Gastroesophageal sphincter (tissue), 4 donors: ENCODE results near the gene MET. TPM values are rescaled to one million over a fixed set of nuclear protein-coding genes. Genes with fewer than 3 reads are reported as not detected.
"Not testable (repeated sequence)": the region's sequence is repeated elsewhere in the genome, so short reads cannot be mapped to it uniquely, and the experiment has no call there.

Experiments used
- ATAC-seq: fragments of 150-250 bp; one replicate; pipeline ENCODE4 v1.9.1; 2016; ENCODE audit warnings: mild to moderate bottlenecking, moderate library complexity
- H3K27ac ChIP-seq, 4 donors: fragments of 200-600 bp; sonication (generic) in 3 of 4; 1 replicate in 3 of 4; 2 replicates in 1 of 4; pipeline ENCODE4 v1.5.1; 2016 to 2019
- H3K27me3 ChIP-seq: fragments of 200-600 bp; sonication (generic); one replicate; pipeline ENCODE4 v1.5.1; 2019
- H3K36me3 ChIP-seq, 2 donors: fragments of 200-600 bp; sonication (generic); one replicate each; pipeline ENCODE4 v1.5.1; 2019; ENCODE audit warnings: control low read depth in 1 of 2
- H3K4me1 ChIP-seq, 3 donors: fragments of 200-600 bp; sonication (generic); 1 replicate in 2 of 3; 2 replicates in 1 of 3; pipeline ENCODE4 v1.5.1; 2016 to 2019; ENCODE audit warnings: control low read depth in 2 of 3
- H3K4me3 ChIP-seq, 2 donors: fragments of 200-600 bp; sonication (generic); one replicate each; pipeline ENCODE4 v1.5.1; 2019; ENCODE audit warnings: mild to moderate bottlenecking in 1 of 2, moderate library complexity in 1 of 2
- H3K9me3 ChIP-seq, 3 donors: fragments of 200-600 bp; sonication (generic); one replicate each; pipeline ENCODE4 v1.5.1; 2017 to 2019; ENCODE audit warnings: control low read depth in 2 of 3
- EP300 ChIP-seq: sonication (generic); formaldehyde crosslinking; IDR thresholded peaks from one replicate; pipeline ENCODE4 v1.6.1; 2017; ENCODE audit warnings: antibody characterized with exemption, mild to moderate bottlenecking
- POLR2A ChIP-seq, 2 donors: fragments of 450-650 bp; IDR thresholded peaks; one replicate each; pipeline ENCODE4 v1.6.1; 2017; ENCODE audit warnings: antibody characterized with exemption in 2 of 2, mild to moderate bottlenecking in 2 of 2, moderate library complexity in 1 of 2
- POLR2AphosphoS5 ChIP-seq: sonication (generic); formaldehyde crosslinking; IDR thresholded peaks from one replicate; pipeline ENCODE4 v1.6.1; 2017; ENCODE audit warnings: antibody characterized with exemption
- WGBS, 2 donors: methylation state at CpG; one replicate each; pipeline ENCODE4 v1.1.5; 2018; ENCODE audit warnings: low coverage in 1 of 2; 5-methylcytosine and 5-hydroxymethylcytosine counted together
- total RNA-seq, 4 donors: library from RNA; depleted of rRNA; stranded (reverse); fragments of >200 nt; gene quantifications; one replicate each; pipeline ENCODE4 v1.1.0, GENCODE V29; 2016
- TF ChIP-seq, protein P1 (sequence below), 4 experiments: fragments of 200-600 bp in 2 of 4; fragments of 450-650 bp in 2 of 4; sonication (generic) in 1 of 4; IDR thresholded peaks; one replicate each; pipeline ENCODE4 v1.5.1; 2017 to 2019; ENCODE audit warnings: antibody characterized with exemption in 4 of 4, mild to moderate bottlenecking in 2 of 4, moderate library complexity in 2 of 4

Gene MET
- total RNA-seq, 4 donors from 2014 or later: 5.8 to 27.2 (median 21.3) TPM

DNA sequence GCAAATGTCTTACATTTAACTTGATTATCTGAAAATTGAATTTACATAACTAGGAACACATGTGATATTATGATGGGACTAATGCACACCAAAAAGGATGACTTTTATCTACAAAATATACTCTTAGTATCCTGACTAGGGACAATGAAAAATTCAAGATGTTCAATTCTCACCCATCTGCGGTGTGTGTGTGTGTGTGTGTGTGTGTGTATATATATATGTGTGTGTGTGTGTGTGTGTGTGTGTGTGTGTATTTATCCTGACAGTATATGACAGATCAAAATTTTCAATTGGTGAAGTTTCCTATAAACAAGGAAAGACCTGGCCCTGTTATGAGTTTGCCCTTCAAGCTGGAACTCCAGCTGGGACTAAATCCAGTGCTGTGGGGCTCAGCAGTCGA lies 40.3 kb upstream of the MET start:
- ATAC-seq: no peak
- 71 to 100% methylated on average over 1 to 2 of the region's 2 CpGs for WGBS, 2 donors

DNA sequence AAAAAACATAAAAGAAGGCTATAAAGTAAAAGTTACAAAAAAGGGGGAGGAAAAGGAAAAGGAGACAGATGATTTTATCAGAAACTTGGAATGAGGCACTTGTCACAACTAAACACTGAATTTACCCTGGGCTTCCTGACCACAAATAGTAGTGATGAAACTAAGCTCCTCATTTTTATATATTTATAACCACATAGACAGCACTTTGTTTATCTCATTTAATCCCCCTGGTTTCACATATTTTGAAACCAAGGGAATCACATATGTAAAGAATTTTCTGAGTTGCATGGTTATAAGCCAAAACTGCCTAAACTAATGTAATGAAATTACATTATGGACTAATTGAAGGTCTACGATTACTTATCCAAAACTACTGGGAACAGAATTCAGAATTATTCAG lies 39.6 kb upstream of the MET start:
- no peak for ATAC-seq
- no peaks in the 10 kb centered on the region for H3K36me3 ChIP-seq
- WGBS, 2 donors: 100% methylated on average over 1 of the region's 1 CpG
- TF ChIP-seq, protein P1, sequence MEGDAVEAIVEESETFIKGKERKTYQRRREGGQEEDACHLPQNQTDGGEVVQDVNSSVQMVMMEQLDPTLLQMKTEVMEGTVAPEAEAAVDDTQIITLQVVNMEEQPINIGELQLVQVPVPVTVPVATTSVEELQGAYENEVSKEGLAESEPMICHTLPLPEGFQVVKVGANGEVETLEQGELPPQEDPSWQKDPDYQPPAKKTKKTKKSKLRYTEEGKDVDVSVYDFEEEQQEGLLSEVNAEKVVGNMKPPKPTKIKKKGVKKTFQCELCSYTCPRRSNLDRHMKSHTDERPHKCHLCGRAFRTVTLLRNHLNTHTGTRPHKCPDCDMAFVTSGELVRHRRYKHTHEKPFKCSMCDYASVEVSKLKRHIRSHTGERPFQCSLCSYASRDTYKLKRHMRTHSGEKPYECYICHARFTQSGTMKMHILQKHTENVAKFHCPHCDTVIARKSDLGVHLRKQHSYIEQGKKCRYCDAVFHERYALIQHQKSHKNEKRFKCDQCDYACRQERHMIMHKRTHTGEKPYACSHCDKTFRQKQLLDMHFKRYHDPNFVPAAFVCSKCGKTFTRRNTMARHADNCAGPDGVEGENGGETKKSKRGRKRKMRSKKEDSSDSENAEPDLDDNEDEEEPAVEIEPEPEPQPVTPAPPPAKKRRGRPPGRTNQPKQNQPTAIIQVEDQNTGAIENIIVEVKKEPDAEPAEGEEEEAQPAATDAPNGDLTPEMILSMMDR (IDR thresholded peaks at IDR 0.05): no peak
- TF ChIP-seq POLR2AphosphoS5 (no peak), EP300 (no peak), POLR2A (IDR thresholded peaks at IDR 0.05) (no peak)
- H3K27me3 ChIP-seq: no peaks in the 10 kb centered on the region
- no peak overlapping the region for H3K4me3 ChIP-seq
- peaks cover 0 to 41% (median 0%) of the 10 kb centered on the region in 3 donors for H3K4me1 ChIP-seq
- no peaks in the 10 kb centered on the region for H3K9me3 ChIP-seq
- H3K27ac ChIP-seq: peak overlapping the region in 1 of 4 donors; percentile 65

More for the DNA sequence above, 40.3 kb upstream of the MET start:
- no peaks in the 10 kb centered on the region for H3K9me3 ChIP-seq
- H3K27me3 ChIP-seq: no peaks in the 10 kb centered on the region
- TF ChIP-seq POLR2AphosphoS5: no peak
- no peak overlapping the region for H3K27ac ChIP-seq
- no peaks in the 10 kb centered on the region for H3K36me3 ChIP-seq
- no peak overlapping the region for H3K4me3 ChIP-seq
- peaks cover 0 to 41% (median 0%) of the 10 kb centered on the region in 3 donors for H3K4me1 ChIP-seq

DNA sequence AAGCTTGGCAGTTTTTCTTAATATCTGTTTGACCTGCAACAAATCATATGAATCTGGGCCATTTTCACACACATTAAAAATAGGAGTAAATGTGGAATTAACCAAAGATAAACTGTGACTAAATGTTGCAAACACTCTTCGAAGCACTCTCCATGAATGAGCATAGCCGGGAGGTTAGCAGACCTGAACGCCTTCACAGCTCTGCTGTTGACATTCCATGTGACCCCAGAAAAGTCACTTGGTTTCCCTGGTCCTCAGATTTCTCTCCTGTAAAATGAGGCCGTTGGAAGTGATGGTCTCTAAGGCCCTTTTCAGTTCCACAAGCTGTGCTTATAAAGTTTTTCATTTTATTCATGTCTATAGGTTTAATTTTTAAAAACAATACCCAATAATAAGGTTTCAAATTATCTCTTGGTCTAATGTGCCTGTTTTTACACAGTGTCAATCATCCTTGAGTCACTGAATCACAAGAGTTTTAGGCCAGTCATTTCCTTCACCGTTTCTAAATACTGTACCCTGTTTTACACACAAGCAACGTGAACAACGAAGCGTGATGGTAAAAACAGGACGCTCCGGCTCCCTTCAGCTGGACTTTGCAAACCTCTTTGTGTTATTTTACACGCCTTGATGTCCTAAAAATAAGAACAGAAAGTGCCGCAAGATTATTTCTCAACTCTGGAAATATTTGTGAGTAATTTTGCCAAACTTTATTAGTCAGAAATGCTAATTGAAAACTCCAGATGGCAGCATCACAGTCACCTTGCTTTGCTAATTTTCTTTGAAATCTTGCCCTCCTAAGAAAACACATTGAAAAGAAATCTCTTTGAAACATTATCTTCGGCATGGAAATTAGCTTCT lies 38.6 kb upstream of the MET start:
- Histone ChIP-seq H3K4me1 (peaks cover 0 to 34% (median 0%) of the 10 kb centered on the region in 3 donors), H3K27me3 (no peaks in the 10 kb centered on the region), H3K27ac (peak overlapping the region in 2 of 4 donors; percentile 65 to 74), H3K36me3 (no peaks in the 10 kb centered on the region), H3K9me3 (no peaks in the 10 kb centered on the region), H3K4me3 (no peak overlapping the region)
- TF ChIP-seq POLR2AphosphoS5 (peak; percentile 90), POLR2A (IDR thresholded peaks at IDR 0.05) (no peak)
- TF ChIP-seq, protein P1 (IDR thresholded peaks at IDR 0.05): peak in 1 of 4 experiments; percentile 22
- WGBS, 2 donors: 80 to 81% methylated on average over 13 of the region's 13 CpGs
- peak; percentile 75 for ATAC-seq

GRCh38 chr7:116636997-116637396 lies 35.0 kb upstream of the MET start:
- WGBS, 2 donors: 70 to 88% methylated on average over 4 of the region's 4 CpGs
- TF ChIP-seq POLR2AphosphoS5: no peak
- TF ChIP-seq POLR2A (IDR thresholded peaks at IDR 0.05): no peak
- TF ChIP-seq, protein P1 (IDR thresholded peaks at IDR 0.05): no peak
- no peak for TF ChIP-seq EP300
- no peaks in the 10 kb centered on the region for H3K36me3 ChIP-seq
- peaks cover 0 to 17% (median 0%) of the 10 kb centered on the region in 3 donors for H3K4me1 ChIP-seq
- no peaks in the 10 kb centered on the region for H3K27me3 ChIP-seq
- H3K9me3 ChIP-seq: no peaks in the 10 kb centered on the region
- H3K4me3 ChIP-seq: no peak overlapping the region
- no peak for ATAC-seq
- H3K27ac ChIP-seq: no peak overlapping the region

- not testable (repeated sequence) for H3K27me3 ChIP-seq, H3K4me3 ChIP-seq, H3K36me3 ChIP-seq, ATAC-seq, H3K9me3 ChIP-seq, H3K27ac ChIP-seq, H3K4me1 ChIP-seq
- no CpG with 5 or more reads among the region's 29 CpGs for WGBS, 2 donors
Measured at GRCh38 chr7:116638592-116638991, 33.4 kb upstream of the MET start.

- Histone ChIP-seq H3K27ac (no peak overlapping the region), H3K9me3 (no peaks in the 10 kb centered on the region), H3K4me1 (no peaks in the 10 kb centered on the region), H3K4me3 (no peak overlapping the region), H3K36me3 (no peaks in the 10 kb centered on the region), H3K27me3 (no peaks in the 10 kb centered on the region)
- TF ChIP-seq POLR2AphosphoS5 (no peak), POLR2A (IDR thresholded peaks at IDR 0.05) (no peak), EP300 (no peak)
- TF ChIP-seq, protein P1 (IDR thresholded peaks at IDR 0.05): no peak
- no peak for ATAC-seq
- WGBS, 2 donors: 100% methylated on average over 2 of the region's 2 CpGs; no CpG with 5 or more reads in 1 of the 2 donors
Measured at GRCh38 chr7:116641551-116642153, 30.3 kb upstream of the MET start.

DNA sequence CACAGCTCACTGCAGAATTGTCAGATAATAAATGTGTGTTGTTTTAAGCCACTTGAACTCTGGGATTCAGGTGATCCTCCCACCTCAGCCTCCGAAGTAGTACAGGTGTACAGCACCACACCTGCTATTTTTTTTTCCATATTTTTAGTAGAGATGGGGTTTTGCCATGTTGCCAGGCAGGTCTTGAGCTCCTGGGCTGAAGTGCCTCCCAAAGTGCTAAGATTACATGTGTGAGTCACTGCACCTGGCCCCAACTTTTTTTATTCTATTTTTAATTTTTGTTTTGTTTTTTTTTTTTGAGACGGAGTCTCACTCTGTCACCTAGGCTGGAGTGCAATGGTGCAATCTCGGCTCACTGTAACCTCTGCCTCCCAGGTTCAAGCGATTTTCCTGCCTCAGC lies 28.8 kb upstream of the MET start:
- WGBS, 2 donors: 94% methylated on average over 2 of the region's 4 CpGs; no CpG with 5 or more reads in 1 of the 2 donors

More for the DNA sequence above, 28.8 kb upstream of the MET start:
- not testable (repeated sequence) for H3K27me3 ChIP-seq, H3K4me1 ChIP-seq, H3K9me3 ChIP-seq, H3K4me3 ChIP-seq, H3K27ac ChIP-seq, ATAC-seq, H3K36me3 ChIP-seq
